LNCAP (cell line): ENCODE data around the gene MACROD2.

Experiments used
- CTCF ChIP-seq: fragments of 450-650 bp; IDR thresholded peaks from 2 replicates; pipeline ENCODE4 v1.5.1; 2017; ENCODE audit warnings: mild to moderate bottlenecking

The MACROD2 gene

DNA sequence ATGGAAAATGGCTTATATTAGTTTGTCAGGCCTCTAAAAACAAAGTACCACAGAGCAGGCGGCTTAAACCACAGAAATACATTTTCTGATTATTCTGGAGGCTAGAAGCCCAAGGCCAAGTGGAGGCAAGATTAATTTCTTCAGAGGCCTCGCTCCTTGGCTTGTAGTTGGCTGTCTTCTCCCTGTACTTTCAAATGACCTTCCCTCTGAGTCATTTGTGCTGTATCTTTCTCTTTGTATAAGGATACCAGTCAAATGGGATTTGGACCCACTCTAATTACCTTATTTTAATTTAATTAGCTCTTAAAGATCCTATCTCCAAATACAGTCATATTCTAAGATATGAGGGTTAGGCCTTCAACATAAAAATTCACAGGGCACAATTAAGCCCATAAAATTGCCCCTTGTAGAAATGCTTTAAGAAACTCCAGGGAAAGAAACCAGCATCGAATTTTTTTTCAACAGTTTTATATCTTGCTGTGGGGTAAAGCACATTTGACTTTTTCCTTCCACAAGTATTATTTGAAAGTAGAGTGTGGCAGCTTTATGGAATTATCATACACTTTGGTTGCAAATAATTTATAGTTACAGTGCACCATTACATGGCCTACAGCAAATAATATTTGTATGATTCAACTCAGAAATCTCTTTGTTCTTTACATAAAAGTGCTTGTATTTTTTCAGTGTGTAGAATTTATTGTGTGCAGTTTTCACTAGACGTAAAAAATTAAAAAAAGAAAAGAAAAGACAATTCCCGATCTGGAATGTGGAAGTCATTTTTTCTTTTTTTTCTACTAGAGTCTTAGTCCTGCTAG is 1871.8 kb downstream of the MACROD2 start:
- no peak for TF ChIP-seq CTCF

DNA sequence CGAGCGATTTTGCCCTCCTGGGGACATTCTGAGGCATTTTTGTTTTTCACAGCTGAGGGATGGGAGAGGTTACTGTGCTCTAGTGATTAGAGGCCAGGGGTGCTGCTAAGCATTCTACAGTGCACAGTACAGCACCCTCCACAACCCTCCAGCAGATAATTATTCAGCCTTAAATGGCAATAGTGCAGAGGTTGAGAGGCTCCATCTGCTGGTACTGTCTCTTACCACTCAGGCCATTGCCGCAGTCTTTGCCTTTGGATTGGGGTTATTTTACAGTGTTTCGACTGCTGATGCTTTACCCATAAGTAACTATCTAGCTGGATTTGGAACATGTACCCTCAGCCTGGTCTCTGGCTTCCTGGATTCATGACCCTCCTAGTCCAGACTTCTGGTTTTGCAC is 1872.6 kb downstream of the MACROD2 start:
- no peak for TF ChIP-seq CTCF

GRCh38 chr20:15875446-15875845 is 1880.1 kb downstream of the MACROD2 start:
- TF ChIP-seq CTCF = no peak

GRCh38 chr20:15882553-15882952 is 1887.2 kb downstream of the MACROD2 start:
- no peak for TF ChIP-seq CTCF

- no peak for TF ChIP-seq CTCF
These were observed 1890.9 kb downstream of the MACROD2 start for GRCh38 chr20:15886250-15886649.

DNA sequence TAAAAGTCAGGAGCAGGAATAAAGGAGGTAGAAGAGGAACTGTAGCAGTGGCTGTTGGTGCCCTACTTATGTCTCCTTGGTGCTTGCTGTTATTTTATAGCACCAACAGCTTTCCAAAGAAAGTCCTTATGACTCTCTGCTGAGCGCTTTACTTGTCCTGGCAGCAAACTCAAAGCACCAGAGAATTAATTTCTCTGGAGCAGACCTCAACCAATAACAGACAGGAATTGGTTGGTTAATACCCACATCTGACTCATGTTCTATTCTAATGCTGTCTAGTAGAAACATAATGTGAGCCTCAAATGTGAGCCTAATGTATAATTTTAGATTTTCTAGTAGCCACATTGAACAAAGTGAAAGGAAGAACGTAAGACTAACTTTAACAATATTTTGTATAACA is 1892.1 kb downstream of the MACROD2 start:
- TF ChIP-seq CTCF = no peak

GRCh38 chr20:15889061-15889460 is 1893.7 kb downstream of the MACROD2 start:
- no peak for TF ChIP-seq CTCF
